ENCODE data around the gene THSD1. TPM values are rescaled to one million over a fixed set of nuclear protein-coding genes. Genes with fewer than 3 reads are reported as not detected.

THSD1 gene, protein sequence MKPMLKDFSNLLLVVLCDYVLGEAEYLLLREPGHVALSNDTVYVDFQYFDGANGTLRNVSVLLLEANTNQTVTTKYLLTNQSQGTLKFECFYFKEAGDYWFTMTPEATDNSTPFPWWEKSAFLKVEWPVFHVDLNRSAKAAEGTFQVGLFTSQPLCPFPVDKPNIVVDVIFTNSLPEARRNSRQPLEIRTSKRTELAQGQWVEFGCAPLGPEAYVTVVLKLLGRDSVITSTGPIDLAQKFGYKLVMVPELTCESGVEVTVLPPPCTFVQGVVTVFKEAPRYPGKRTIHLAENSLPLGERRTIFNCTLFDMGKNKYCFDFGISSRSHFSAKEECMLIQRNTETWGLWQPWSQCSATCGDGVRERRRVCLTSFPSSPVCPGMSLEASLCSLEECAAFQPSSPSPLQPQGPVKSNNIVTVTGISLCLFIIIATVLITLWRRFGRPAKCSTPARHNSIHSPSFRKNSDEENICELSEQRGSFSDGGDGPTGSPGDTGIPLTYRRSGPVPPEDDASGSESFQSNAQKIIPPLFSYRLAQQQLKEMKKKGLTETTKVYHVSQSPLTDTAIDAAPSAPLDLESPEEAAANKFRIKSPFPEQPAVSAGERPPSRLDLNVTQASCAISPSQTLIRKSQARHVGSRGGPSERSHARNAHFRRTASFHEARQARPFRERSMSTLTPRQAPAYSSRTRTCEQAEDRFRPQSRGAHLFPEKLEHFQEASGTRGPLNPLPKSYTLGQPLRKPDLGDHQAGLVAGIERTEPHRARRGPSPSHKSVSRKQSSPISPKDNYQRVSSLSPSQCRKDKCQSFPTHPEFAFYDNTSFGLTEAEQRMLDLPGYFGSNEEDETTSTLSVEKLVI
- total RNA-seq = under 1 TPM; 0.21 to 0.34 TPM

DNA sequence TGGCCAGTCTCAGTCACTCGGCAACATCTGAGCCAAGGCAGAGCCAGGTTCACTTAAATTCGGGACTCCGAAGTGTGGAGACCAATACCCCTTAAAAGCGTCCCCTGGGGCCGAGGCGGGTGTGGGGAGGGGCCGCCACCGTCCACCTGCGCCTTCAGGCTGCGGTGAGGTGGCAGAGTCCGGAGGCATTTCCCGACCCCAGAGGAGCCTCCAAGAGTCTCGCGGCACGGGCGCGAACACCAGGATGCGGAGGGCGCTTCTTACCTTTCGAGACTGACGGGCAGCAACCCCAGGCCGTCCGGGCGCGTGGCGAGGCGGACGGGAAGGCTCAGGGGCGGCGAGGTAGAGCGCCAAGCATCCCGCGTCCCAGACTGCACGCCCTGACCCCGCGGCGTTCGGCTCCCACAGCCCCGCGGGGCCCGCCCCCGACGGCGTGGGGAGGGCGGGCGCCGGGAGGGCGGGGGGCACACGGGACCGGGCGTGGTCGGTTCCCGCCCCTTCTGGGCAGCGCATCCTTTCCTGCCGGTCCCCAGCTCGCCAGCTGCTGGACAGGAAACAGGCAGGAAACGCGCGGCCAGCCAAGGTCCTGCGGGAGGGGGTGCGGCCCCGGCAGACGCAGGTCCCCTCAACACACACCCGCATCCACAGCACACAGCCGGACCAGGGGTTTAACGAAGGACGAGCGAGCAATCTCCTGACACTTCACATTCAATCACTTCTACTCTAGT lies at the start of gene THSD1:
TSS of gene THSD1 (minus strand) at position 406 of the 728 bp plus-strand sequence. CDS start 3,572 bp downstream, outside the sequence.
- ChIA-PET POLR2A (no interaction called here), CTCF (no interaction called here)

DNA sequence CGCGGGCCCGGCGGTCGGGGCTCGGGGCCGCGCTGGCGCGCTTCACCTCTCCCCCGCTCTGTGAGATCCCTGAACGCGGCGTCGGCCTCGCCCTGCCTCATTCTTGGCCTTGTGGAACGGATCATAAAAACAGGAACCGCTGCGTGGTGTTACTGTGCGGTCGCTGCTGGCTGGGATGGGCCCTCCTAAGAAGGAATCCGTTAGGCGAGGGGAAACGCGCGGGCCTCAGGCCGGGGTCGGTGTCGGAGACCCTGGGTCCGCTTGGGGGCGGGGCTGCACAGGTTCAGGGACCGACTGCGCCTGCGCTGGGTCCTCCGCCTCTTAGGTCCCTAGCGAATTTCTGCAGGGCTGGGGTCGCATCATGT lies 49.7 kb upstream of the THSD1 start:
- POLR2A ChIA-PET = interaction anchor here (1.0 kb wide), 1 partner anchor 196 kb away, joined by 3 read pairs; no protein-coding TSS in a partner anchor
- CTCF ChIA-PET = no interaction called here

DNA sequence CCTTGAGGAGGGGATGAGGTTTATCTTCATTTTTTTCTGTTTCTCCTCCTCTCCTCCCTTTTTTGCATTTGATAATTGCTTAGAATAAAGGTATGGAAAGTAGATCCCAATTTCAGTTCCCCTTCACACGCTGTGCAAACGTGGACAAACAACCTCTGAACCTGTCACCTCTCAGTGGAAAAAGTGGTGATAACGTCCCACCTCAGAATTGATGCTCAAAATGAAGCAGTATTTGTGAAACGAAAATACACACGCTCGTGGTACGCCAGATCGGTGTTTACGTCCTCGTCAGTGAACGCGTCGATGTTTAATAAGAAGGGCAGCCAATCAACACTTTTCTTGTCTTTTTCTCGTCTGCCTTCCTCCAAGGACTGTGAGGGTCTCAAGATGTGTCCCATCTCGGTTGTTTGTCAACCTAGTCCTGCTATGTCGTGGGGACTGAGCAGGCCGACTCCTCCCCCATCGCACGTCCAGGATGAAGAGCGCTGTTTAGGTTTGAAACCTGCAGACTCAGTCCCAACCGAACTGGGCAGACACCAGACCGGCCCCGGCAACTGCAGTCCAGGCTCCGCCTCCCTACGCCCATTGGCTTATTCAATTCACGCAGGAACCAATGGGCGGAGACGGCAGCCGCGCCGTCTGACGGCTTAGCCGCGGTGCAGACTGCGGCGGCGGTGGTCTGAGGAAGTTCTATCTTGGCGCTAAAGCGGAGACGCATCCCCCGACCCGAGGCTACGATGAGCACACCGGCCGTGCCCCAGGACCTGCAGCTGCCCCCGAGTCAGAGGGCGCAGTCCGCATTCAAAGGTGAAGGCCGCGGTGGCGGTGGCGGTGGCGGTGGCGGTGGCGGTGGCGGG lies 49.1 kb upstream of the THSD1 start, which contains the start of gene CKAP2:
TSS of gene CKAP2 (plus strand) at position 659 of the 857 bp plus-strand sequence. CDS start at position 738, 79 bp downstream.
- ChIA-PET POLR2A (no interaction called here), CTCF (no interaction called here)

DNA sequence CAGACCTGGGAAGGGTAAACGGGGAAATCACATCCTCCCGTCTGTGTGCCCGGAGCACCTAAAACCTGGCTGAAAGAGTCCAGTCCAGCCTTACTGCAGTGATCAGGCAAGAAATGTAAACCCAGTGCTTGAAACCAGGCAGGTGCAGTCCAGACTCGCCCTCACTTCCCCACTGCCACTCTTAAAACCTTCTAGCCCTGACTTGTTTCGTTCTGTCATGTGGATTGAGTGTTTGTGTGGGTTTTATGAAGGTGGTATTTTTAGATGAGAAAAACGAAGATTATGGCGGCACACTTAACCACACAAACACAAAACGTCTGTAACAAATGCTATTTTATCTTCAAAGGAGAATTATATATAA lies 48.5 kb upstream of the THSD1 start:
- ChIA-PET CTCF (no interaction called here), POLR2A (no interaction called here)

DNA sequence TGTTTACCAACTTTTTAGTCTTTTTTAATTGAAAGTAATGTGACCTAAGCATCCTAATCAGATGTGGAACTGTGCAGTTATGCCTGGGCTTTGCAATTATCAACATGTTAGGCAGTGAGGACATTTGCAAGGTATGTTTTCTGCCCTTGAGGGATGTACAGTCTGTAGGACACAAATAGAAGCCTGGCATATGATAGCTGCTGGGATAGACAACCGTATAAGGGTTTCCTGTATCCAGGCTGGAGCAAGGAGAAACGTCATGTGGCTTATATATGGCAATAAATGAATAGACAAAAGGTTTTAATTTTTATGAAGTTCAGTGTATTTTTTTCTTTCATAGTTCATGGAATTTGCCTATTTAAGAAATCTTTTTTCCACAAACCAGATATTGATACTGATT lies 46.5 kb upstream of the THSD1 start:
- ChIA-PET POLR2A (no interaction called here), CTCF (no interaction called here)

DNA sequence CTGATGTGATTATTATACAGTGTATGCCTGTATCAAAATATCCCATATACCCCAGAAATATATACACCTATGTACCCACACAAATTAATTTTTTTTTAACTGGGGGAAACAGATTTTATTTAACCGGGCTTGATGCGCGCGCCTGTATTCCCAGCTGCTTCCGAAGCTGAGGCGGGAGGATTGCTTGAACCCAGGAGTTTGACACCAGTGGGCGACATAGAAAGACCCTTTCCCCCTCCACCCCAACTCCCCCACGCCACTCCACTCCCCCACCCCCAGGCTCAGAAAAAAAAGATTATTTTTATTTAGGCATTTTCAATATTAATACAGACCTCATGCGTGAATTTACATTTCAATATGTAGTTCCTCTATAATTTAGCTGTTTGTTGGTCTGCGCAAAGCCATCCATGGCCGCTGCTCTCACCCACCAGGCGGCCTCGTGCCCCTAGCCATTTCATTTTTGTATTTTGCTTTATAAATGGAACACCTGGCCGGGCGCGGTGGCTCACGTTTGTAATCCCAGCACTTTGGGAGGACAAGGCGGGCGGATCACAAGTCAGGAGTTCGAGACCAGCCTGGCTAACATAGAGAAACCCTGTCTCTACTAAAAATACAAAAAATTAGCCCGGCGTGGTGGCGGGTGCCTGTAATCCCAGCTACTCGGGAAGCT lies 45.3 kb upstream of the THSD1 start:
- CTCF ChIA-PET = interaction anchor here (0.6 to 1.8 kb wide), 21 partner anchors 8 to 254 kb away, joined by 3 to 9 read pairs (median 3); partner anchors contain the start of gene SUGT1
- POLR2A ChIA-PET = interaction anchor here (0.6 to 1.7 kb wide), 3 partner anchors 105 to 1311 kb away, joined by 3 to 4 read pairs (median 3); partner anchors contain the start of gene SUGT1

DNA sequence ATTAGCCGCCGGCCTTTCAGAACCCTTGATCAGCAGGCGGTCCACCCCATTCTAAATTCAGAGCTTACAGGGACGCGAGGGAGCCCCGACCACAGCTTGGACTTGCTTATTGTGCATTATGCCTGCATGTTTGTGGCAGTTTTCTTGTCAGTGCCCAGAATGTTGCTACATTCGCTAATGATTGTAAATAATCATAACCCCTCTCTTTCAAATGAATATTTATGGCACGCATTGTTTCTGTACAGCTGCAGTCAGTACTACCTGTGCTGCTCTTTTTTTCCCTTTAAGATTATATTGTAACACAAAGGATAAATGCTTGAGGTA lies 44.8 kb upstream of the THSD1 start:
- ChIA-PET POLR2A (interaction anchor here (0.6 to 1.7 kb wide), 4 partner anchors 26 to 1310 kb away, joined by 3 to 4 read pairs (median 4); partner anchors contain the start of gene SUGT1), CTCF (interaction anchor here (0.6 to 1.8 kb wide), 21 partner anchors 8 to 254 kb away, joined by 3 to 9 read pairs (median 3); partner anchors contain the start of gene SUGT1)

DNA sequence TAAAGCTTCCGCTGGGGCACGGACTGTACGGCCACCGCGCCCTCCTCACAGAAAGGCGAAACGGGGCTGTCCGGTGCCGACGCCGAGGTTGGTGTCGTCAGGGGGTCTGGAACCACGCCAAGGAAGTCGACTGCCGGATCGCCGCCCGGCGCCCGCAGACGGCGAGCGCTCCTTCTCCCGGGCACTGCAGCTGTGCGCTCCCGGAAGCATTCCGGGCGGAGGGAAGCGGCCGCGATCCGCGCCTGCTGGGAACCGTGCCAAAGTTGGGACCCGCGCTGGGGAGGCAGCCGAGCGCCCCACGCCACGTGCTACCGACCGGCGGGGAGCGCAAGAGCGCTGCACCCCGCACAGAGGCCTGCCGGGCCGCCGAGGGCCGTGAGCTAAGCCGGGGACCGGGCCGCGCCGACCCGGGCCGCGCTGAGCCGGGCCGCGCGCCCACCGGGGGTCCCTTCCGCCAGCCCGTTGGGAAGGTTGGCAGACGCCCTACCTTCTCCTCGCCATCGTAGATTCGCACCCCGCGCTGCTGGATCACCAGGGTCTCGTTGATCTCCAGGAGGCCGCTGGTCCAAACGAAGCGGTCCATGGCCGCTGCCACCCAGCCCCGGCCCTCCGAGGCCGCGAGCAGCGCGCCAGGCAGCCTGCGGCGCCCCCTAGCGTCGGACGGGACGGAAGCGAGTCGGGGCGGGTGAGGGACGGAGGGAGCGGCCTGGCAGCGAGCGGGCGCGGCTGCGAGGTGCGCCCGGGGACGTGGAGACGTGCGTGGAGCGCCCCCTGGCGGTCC lies 44.2 kb upstream of the THSD1 start, which contains the start of gene VPS36:
TSS of gene VPS36 (minus strand) at position 623 of the 781 bp plus-strand sequence. CDS start at position 583, 40 bp downstream.
- POLR2A ChIA-PET = interaction anchor here (0.6 to 1.7 kb wide), 5 partner anchors 25 to 1310 kb away, joined by 3 to 6 read pairs (median 4); partner anchors contain the start of gene SUGT1
- CTCF ChIA-PET = interaction anchor here (0.6 to 1.8 kb wide), 24 partner anchors 9 to 253 kb away, joined by 3 to 9 read pairs (median 3); partner anchors contain the start of gene SUGT1

DNA sequence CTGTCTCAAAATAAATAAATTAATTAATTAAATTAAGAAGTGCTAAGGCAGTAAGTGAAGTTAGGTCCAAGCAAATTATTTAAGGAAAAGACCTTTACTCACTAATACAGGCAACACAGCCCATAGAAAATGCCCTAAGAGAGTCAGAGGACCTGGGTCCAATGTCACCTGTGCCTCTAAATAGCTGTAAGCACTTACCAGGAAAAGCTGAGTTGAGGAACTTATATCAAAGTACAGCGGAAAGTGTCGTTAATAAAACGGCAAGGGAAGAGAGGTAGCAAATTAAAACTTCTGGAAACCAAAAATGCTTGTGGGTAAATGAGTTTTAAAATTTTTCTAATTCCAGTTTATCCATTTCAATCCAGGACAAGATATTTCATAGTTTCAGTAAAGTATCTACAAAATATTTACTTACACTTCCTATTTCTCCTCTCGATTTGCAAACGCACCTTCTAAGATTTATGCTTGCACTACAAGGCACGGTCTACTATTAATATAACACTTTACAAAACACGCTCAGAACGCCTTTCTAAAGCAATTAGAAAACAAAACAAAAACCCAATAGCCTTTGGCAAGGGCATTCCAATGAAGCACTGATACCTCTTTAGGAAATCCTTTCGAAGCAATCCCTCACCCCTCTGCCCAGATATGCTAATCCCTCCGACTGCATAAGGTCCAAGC lies 43.5 kb upstream of the THSD1 start:
- POLR2A ChIA-PET = interaction anchor here (0.8 to 1.7 kb wide), 2 partner anchors 168 to 203 kb away, joined by 4 to 6 read pairs; partner anchors contain the start of gene SUGT1
- CTCF ChIA-PET = interaction anchor here (0.8 to 1.5 kb wide), 5 partner anchors 8 to 106 kb away, joined by 3 to 8 read pairs (median 3); no protein-coding TSS in a partner anchor

DNA sequence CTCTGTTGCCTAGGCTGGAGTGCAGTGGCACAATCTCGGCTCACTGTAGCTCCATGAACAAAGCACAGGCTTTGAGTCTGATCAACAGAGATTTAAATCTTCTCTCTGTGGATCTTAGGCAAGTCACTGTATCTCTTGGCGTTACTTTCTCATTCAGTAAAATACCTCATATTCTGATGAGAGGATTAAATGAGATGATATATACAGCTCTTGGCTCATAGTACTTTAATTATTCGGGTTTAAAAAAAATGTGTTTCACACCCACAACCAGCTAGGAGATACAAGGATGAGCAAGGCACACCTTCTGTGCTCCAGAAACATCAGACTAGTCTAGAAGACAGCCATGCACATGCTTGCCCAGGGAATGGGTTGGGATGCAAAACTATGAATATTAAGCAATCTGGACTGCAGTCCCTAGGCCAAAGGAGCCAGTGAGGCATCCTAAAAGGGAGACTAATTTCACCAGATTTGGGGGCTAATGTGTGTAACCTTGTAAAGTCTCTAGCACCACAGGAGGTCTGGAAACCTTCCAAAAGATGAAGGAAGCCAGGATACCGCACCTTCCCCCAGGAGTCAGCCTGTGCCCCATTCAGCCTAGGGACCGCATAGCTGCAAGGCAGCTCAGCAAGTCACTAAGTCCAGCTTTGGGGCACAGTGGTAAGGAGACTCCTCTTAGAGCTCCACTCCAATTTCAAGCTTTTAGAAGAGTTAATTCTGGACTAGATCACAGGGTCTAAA lies 42.0 kb upstream of the THSD1 start:
- ChIA-PET CTCF (no interaction called here), POLR2A (interaction anchor here (0.5 kb wide), 1 partner anchor 251 kb away, joined by 3 read pairs; no protein-coding TSS in a partner anchor)

DNA sequence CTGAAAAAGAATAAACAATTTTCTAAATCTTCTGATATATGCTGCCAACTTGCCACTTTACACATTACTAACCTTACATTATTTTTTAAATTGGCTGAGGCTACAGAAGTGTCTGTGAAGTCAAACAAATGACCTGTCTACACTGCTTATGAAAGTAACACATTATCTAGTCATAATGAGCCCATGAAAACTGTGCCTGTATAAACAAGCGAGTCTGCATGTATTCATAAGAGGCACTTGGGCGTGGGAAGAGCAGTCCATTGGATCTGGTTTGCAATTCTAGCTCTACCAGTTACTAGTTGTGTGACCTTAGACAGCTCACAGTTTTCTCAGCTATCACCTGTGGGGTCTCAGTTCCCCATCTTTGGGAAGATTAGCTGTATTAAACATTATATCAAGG lies 41.4 kb upstream of the THSD1 start:
- POLR2A ChIA-PET = no interaction called here
- CTCF ChIA-PET = no interaction called here

DNA sequence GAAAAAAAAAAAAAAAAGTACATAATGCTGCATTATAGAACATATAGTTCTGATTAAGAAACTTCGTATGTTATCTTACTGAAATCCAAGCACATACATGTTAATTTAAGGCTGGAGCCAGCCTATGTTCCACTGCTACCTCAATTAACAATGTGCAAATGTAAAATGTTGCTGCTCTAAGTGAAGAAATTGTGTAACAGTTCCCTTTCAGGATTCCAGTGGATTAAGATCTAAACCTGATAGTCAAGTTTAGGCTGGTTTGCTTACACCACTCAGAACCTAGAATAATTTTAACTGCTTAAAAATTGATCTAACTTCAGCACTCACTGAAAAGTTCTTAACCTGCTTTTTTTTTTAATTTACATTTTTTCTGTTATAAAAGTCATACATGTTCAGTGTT lies 40.3 kb upstream of the THSD1 start:
- POLR2A ChIA-PET = no interaction called here

DNA sequence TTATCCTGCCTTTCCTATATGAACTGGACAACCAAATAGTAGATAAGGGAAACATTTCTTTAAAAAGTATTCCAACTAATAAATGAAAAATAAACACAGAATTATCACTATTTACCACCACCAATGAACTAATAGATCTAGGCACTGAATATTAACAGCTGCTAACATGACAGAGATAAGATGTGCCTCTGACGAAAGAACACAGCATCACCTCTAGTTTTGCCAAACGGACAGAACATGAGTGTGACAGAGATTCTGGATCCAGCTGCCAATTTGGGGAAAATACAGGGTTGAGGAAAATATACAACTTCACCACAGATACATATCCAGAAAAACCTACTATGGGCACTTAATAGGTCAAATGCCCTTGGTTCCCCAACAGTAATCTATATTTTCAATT lies 26.5 kb upstream of the THSD1 start:
- CTCF ChIA-PET = interaction anchor here (1.0 to 2.0 kb wide), 2 partner anchors 13 to 18 kb away, joined by 3 to 8 read pairs; partner anchors contain the start of gene VPS36
- POLR2A ChIA-PET = no interaction called here

More for the DNA sequence above, 40.3 kb upstream of the THSD1 start:
- CTCF ChIA-PET = interaction anchor here (0.7 kb wide), 1 partner anchor 23 kb away, joined by 6 read pairs; no protein-coding TSS in a partner anchor

DNA sequence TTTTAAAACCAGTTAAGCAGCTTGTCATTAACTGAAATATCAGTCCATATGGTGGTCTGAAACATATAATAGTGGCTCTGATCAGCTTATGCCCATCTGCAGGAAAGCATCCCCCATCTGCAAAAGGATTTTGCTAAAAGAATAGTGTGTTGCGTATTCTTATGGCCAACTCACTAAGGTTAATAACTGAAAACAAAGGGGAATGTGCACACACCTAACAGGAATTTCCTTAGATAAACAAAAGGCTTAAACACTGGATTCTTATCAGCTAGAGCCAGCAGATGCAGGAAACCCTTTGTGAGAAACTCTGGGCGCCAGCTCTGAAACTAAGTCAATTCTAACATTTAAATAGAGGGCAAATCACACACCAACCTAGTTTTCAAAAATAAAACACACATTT lies 22.3 kb upstream of the THSD1 start:
- CTCF ChIA-PET = interaction anchor here (1.3 kb wide), 1 partner anchor 21 kb away, joined by 3 read pairs; no protein-coding TSS in a partner anchor
- POLR2A ChIA-PET = no interaction called here

DNA sequence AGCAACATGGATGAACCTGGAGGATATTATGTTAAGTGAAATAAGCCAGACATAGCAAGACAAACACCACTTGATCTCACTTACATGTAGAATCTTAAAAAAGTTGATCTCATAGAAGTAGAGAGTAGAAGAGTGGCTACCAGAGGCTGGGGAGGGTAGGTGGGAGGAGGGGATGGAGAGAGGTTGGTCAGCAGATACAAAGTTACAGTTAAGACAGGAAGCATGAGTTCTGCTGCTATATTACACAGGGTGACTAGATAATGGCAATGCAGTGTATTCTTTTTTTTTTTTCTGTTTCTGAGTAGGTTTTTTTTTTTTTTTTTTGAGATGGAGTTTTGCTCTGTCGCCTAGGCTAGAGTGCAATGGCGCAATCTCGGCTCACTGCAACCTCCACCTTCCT lies 15.2 kb upstream of the THSD1 start:
- ChIA-PET POLR2A (no interaction called here), CTCF (interaction anchor here (1.0 kb wide), 1 partner anchor 11 kb away, joined by 3 read pairs; no protein-coding TSS in a partner anchor)

Measured in activated CD8-positive, alpha-beta memory T cell treated with anti-CD3 and anti-CD28 coated beads for 36 hours (primary cell).